OCI-LY7 (cell line): ENCODE results near the gene KCNE3. TPM values are rescaled to one million over a fixed set of nuclear protein-coding genes. Genes with fewer than 3 reads are reported as not detected.

ENCODE experiments used
- BruUV-seq: library from RNA; stranded (reverse); fragments of 400-500 nt; replicated peaks from 2 replicates; lab custom pipeline; 2021; lab: Mats Ljungman, UMichigan
- CTCF ChIA-PET: fragments of 300-600 bp; sonication (Branson Sonifier 250); formaldehyde crosslinking; loops from one replicate; lab custom pipeline; 2022; ENCODE audit warnings: antibody characterized with exemption; ENCODE audit not compliant: unreplicated experiment; lab: Charles Lee
- POLR2A ChIA-PET: fragments of 300-600 bp; sonication (Branson Sonifier 250); formaldehyde crosslinking; loops from one replicate; lab custom pipeline; 2022; ENCODE audit warnings: antibody characterized with exemption; lab: Charles Lee
- DNase-seq: peaks from one replicate; pipeline ENCODE4 v3.0.0-alpha.2; 2015; ENCODE audit warnings: low spot score
- H2AFZ ChIP-seq: fragments of 200-600 bp; sonication (generic), shearing (Covaris generic); 2 replicates; pipeline ENCODE4 v1.6.1; 2014; ENCODE audit warnings: mild to moderate bottlenecking, antibody characterized with exemption, low read length, moderate library complexity
- H3K27ac ChIP-seq: fragments of 200-600 bp; sonication (generic); 2 replicates; pipeline ENCODE4 v1.5.1; 2014; ENCODE audit warnings: mixed run types, low read depth, mild to moderate bottlenecking, moderate library complexity, low read length, inconsistent platforms; ENCODE audit not compliant: poor library complexity, severe bottlenecking
- H3K36me3 ChIP-seq: fragments of 200-600 bp; sonication (generic); 2 replicates; pipeline ENCODE4 v1.6.1; 2014; ENCODE audit warnings: mild to moderate bottlenecking, antibody characterized with exemption, low read length, moderate library complexity, mixed read lengths; ENCODE audit not compliant: insufficient read depth
- H3K4me1 ChIP-seq: fragments of 200-600 bp; sonication (generic); 2 replicates; pipeline ENCODE4 v1.5.1; 2014; ENCODE audit warnings: mild to moderate bottlenecking, low read length; ENCODE audit not compliant: insufficient read depth, poor library complexity, severe bottlenecking
- H3K4me2 ChIP-seq: fragments of 200-600 bp; sonication (generic); 2 replicates; pipeline ENCODE4 v1.6.1; 2014; ENCODE audit warnings: mild to moderate bottlenecking, low read length
- H3K4me3 ChIP-seq: fragments of 200-600 bp; sonication (generic); 2 replicates; pipeline ENCODE4 v1.5.1; 2014; ENCODE audit warnings: mild to moderate bottlenecking, low read depth, low read length; ENCODE audit not compliant: poor library complexity, severe bottlenecking
- H3K79me2 ChIP-seq: fragments of 200-600 bp; sonication (generic); 2 replicates; pipeline ENCODE4 v1.6.1; 2016; ENCODE audit warnings: low read depth, mild to moderate bottlenecking, low read length, moderate library complexity, mixed read lengths; ENCODE audit not compliant: insufficient read depth
- H3K9me2 ChIP-seq: fragments of 200-600 bp; sonication (generic); 2 replicates; pipeline ENCODE4 v1.6.1; 2016; ENCODE audit warnings: mild to moderate bottlenecking, low read length, mixed read lengths; ENCODE audit not compliant: insufficient read depth
- H3K9me3 ChIP-seq: fragments of 200-600 bp; sonication (generic); 2 replicates; pipeline ENCODE4 v1.6.1; 2014; ENCODE audit warnings: mild to moderate bottlenecking, mixed run types, low read length, mixed read lengths
- H4K20me1 ChIP-seq: fragments of 200-600 bp; sonication (generic); 2 replicates; pipeline ENCODE4 v1.6.1; 2014; ENCODE audit warnings: mild to moderate bottlenecking, antibody characterized with exemption, low read length, moderate library complexity, mixed read lengths; ENCODE audit not compliant: insufficient read depth
- CTCF ChIP-seq: fragments of 200-600 bp; sonication (generic); conservative IDR thresholded peaks from 2 replicates; pipeline ENCODE4 v1.5.1; 2014; ENCODE audit warnings: mild to moderate bottlenecking, antibody characterized with exemption, low read length, moderate library complexity, mixed read lengths
- EZH2phosphoT487 ChIP-seq: fragments of 200-600 bp; sonication (generic); IDR thresholded peaks from 2 replicates; pipeline ENCODE4 v1.6.1; 2018; ENCODE audit warnings: low read depth, borderline replicate concordance, mild to moderate bottlenecking, mixed run types, antibody characterized with exemption, low read length, moderate library complexity, mixed read lengths
- intact Hi-C: fragments of 100-400 bp; cut with micrococcal nuclease; formaldehyde crosslinking; loops from one replicate; pipeline ENCODE4 v1.10.0; 2022; ENCODE audit not compliant: unreplicated experiment
- total RNA-seq, 2 experiments: library from RNA; depleted of rRNA in 1 of 2; stranded (reverse); fragments of >200 nt in 1 of 2; shearing (Covaris generic) in 1 of 2; gene quantifications; 2 replicates each; pipeline ENCODE4 v1.2.3, GENCODE V29; 2014 to 2022

KCNE3 gene
- total RNA-seq, 2 experiments from 2014 or later: not detected

- DNase-seq: no peak
- no peaks in the 10 kb centered on the region for H3K4me1 ChIP-seq
- H3K9me2 ChIP-seq: no peaks in the 10 kb centered on the region
- H3K36me3 ChIP-seq: no peaks in the 10 kb centered on the region
- CTCF ChIA-PET: no interaction called here
- no peak overlapping the region for H3K4me3 ChIP-seq
- H3K9me3 ChIP-seq: no peaks in the 10 kb centered on the region
- H3K4me2 ChIP-seq: no peak overlapping the region
- no peak for TF ChIP-seq EZH2phosphoT487
- no peak overlapping the region for H3K27ac ChIP-seq
- BruUV-seq: no TSS peak
- intact Hi-C loops: no loop called here
- H2AFZ ChIP-seq: no peak overlapping the region
- H3K79me2 ChIP-seq: no peaks in the 10 kb centered on the region
- POLR2A ChIA-PET: interaction anchor here (0.7 kb wide), 1 partner anchor 37 kb away, joined by 8 read pairs; no protein-coding TSS in a partner anchor
- H4K20me1 ChIP-seq: no peaks in the 10 kb centered on the region
Measured at GRCh38 chr11:74425100-74425499, 42.2 kb downstream of the KCNE3 start.

GRCh38 chr11:74418509-74418895, 48.8 kb downstream of the KCNE3 start:
- no peak for DNase-seq
- intact Hi-C loops: no loop called here
- Histone ChIP-seq H3K4me3 (no peak overlapping the region), H3K9me3 (no peaks in the 10 kb centered on the region), H4K20me1 (no peaks in the 10 kb centered on the region), H3K27ac (no peak overlapping the region), H3K36me3 (no peaks in the 10 kb centered on the region), H2AFZ (no peak overlapping the region), H3K79me2 (no peaks in the 10 kb centered on the region), H3K4me2 (no peak overlapping the region), H3K9me2 (no peaks in the 10 kb centered on the region), H3K4me1 (no peaks in the 10 kb centered on the region)
- no TSS peak for BruUV-seq
- TF ChIP-seq EZH2phosphoT487: no peak
- no peak for TF ChIP-seq CTCF
- POLR2A ChIA-PET: interaction anchor here (0.7 to 1.2 kb wide), 2 partner anchors 10 to 145 kb away, joined by 4 read pairs; no protein-coding TSS in a partner anchor
- CTCF ChIA-PET: no interaction called here

- no peak overlapping the region for H3K4me3 ChIP-seq
- CTCF ChIA-PET: no interaction called here
- H3K79me2 ChIP-seq: no peaks in the 10 kb centered on the region
- no peaks in the 10 kb centered on the region for H4K20me1 ChIP-seq
- no TSS peak for BruUV-seq
- no peaks in the 10 kb centered on the region for H3K4me1 ChIP-seq
- H3K27ac ChIP-seq: no peak overlapping the region
- H2AFZ ChIP-seq: no peak overlapping the region
- no peaks in the 10 kb centered on the region for H3K9me2 ChIP-seq
- no peak overlapping the region for H3K4me2 ChIP-seq
- DNase-seq: no peak
- intact Hi-C loops: no loop called here
- H3K9me3 ChIP-seq: no peaks in the 10 kb centered on the region
- POLR2A ChIA-PET: interaction anchor here (0.7 to 1.2 kb wide), 2 partner anchors 10 to 145 kb away, joined by 4 read pairs; no protein-coding TSS in a partner anchor
- H3K36me3 ChIP-seq: no peaks in the 10 kb centered on the region
- TF ChIP-seq EZH2phosphoT487 (no peak), CTCF (no peak)
Measured at GRCh38 chr11:74417860-74418508, 49.4 kb downstream of the KCNE3 start.
